Mesothelial cell of epicardium (in vitro differentiated cells): Measurements from ENCODE around the gene FAM50B. TPM values are rescaled to one million over a fixed set of nuclear protein-coding genes. Genes with fewer than 3 reads are reported as not detected.

Experiments used
- DNase-seq, 2 experiments: peaks; one replicate each; pipeline ENCODE4 v3.0.0; 2021; ENCODE audit warnings: low spot score in 2 of 2; ENCODE audit not compliant: unreplicated experiment in 2 of 2
- H3K27ac Mint-ChIP-seq: 2 replicates; pipeline ENCODE4 v1.8.0; 2021; ENCODE audit warnings: mixed read lengths
- H3K27me3 Mint-ChIP-seq: 2 replicates; pipeline ENCODE4 v1.8.0; 2021; ENCODE audit warnings: low read depth, mixed read lengths
- H3K36me3 Mint-ChIP-seq: 2 replicates; pipeline ENCODE4 v1.8.0; 2021; ENCODE audit warnings: mixed read lengths
- H3K4me1 Mint-ChIP-seq: 2 replicates; pipeline ENCODE4 v1.8.0; 2021; ENCODE audit warnings: mixed read lengths
- H3K4me3 Mint-ChIP-seq: 2 replicates; pipeline ENCODE4 v1.8.0; 2021; ENCODE audit warnings: mild to moderate bottlenecking, moderate library complexity, mixed read lengths
- H3K9me3 Mint-ChIP-seq: 2 replicates; pipeline ENCODE4 v1.8.0; 2021; ENCODE audit warnings: mixed read lengths
- CTCF ChIP-seq: fragments of 200-600 bp; sonication (generic); IDR thresholded peaks from one replicate; pipeline ENCODE4 v1.5.0; 2021; ENCODE audit warnings: antibody characterized with exemption; ENCODE audit not compliant: unreplicated experiment
- total RNA-seq: library from RNA; stranded (reverse); gene quantifications from 3 replicates; pipeline ENCODE4 v1.2.1, GENCODE V29; 2021

The FAM50B gene
- total RNA-seq, 1 donor from 2014 or later, result 7.0 TPM

- Mint-ChIP-seq H3K4me1 (peaks cover 25% of the 10 kb centered on the region), H3K9me3 (no peaks in the 10 kb centered on the region), H3K27me3 (no peaks in the 10 kb centered on the region), H3K4me3 (no peak overlapping the region), H3K27ac (no peak overlapping the region), H3K36me3 (no peaks in the 10 kb centered on the region)
- DNase-seq, result no peak
- no peak for TF ChIP-seq CTCF
Observed at GRCh38 chr6:3891883-3892282, 42.7 kb downstream of the FAM50B start.

GRCh38 chr6:3892603-3893002, 43.4 kb downstream of the FAM50B start:
- H3K4me1 Mint-ChIP-seq, result peaks cover 25% of the 10 kb centered on the region

GRCh38 chr6:3893487-3893886, 44.3 kb downstream of the FAM50B start:
- Mint-ChIP-seq H3K27me3 (no peaks in the 10 kb centered on the region), H3K4me1 (peaks cover 25% of the 10 kb centered on the region), H3K27ac (peak overlapping the region; percentile 69), H3K4me3 (no peak overlapping the region), H3K36me3 (no peaks in the 10 kb centered on the region), H3K9me3 (peaks cover 5% of the 10 kb centered on the region)
- no peak for TF ChIP-seq CTCF
- no peak for DNase-seq

More at GRCh38 chr6:3892603-3893002, 43.4 kb downstream of the FAM50B start:
- no peaks in the 10 kb centered on the region for H3K36me3 Mint-ChIP-seq
- H3K27ac Mint-ChIP-seq, result no peak overlapping the region
- no peaks in the 10 kb centered on the region for H3K27me3 Mint-ChIP-seq
- no peak for TF ChIP-seq CTCF
- no peak for DNase-seq
- H3K9me3 Mint-ChIP-seq, result no peaks in the 10 kb centered on the region
- no peak overlapping the region for H3K4me3 Mint-ChIP-seq

GRCh38 chr6:3893917-3894316, 44.7 kb downstream of the FAM50B start:
- Mint-ChIP-seq H3K9me3 (peaks cover 5% of the 10 kb centered on the region), H3K27me3 (no peaks in the 10 kb centered on the region), H3K36me3 (no peaks in the 10 kb centered on the region), H3K4me1 (peaks cover 25% of the 10 kb centered on the region), H3K4me3 (no peak overlapping the region), H3K27ac (peak overlapping the region; percentile 69)
- no peak for DNase-seq
- TF ChIP-seq CTCF, result no peak

GRCh38 chr6:3894590-3895311, 45.6 kb downstream of the FAM50B start:
- DNase-seq, result no peak
- Mint-ChIP-seq H3K4me1 (peaks cover 25% of the 10 kb centered on the region), H3K9me3 (peaks cover 5% of the 10 kb centered on the region), H3K36me3 (no peaks in the 10 kb centered on the region), H3K4me3 (no peak overlapping the region), H3K27me3 (no peaks in the 10 kb centered on the region), H3K27ac (peak overlapping the region; percentile 69)
- TF ChIP-seq CTCF, result no peak
